ENCODE data around the gene PCDHGA9. TPM values are rescaled to one million over a fixed set of nuclear protein-coding genes. Genes with fewer than 3 reads are reported as not detected.

PCDHGA9 gene
- total RNA-seq, 4 donors from 2014 or later: 3.8 to 5.5 (median 5.1) TPM

GRCh38 chr5:141434006-141434405 lies 31.4 kb downstream of the PCDHGA9 start:
- intact Hi-C loops (cut with DNase I): no loop called here
- H3K27ac ChIP-seq: no peak overlapping the region
- WGBS, 2 donors: 77 to 88% methylated on average over 2 of the region's 2 CpGs
- no peak for DNase-seq
- H3K4me1 ChIP-seq: peaks cover 0 to 12% (median 0%) of the 10 kb centered on the region in 3 donors
- H3K27me3 ChIP-seq: no peaks in the 10 kb centered on the region
- H3K9me3 ChIP-seq: peaks cover 5 to 100% (median 69%) of the 10 kb centered on the region in 3 donors
- no peak overlapping the region for H3K4me3 ChIP-seq
- no peak for TF ChIP-seq POLR2A (IDR thresholded peaks at IDR 0.05)
- TF ChIP-seq, protein P1, sequence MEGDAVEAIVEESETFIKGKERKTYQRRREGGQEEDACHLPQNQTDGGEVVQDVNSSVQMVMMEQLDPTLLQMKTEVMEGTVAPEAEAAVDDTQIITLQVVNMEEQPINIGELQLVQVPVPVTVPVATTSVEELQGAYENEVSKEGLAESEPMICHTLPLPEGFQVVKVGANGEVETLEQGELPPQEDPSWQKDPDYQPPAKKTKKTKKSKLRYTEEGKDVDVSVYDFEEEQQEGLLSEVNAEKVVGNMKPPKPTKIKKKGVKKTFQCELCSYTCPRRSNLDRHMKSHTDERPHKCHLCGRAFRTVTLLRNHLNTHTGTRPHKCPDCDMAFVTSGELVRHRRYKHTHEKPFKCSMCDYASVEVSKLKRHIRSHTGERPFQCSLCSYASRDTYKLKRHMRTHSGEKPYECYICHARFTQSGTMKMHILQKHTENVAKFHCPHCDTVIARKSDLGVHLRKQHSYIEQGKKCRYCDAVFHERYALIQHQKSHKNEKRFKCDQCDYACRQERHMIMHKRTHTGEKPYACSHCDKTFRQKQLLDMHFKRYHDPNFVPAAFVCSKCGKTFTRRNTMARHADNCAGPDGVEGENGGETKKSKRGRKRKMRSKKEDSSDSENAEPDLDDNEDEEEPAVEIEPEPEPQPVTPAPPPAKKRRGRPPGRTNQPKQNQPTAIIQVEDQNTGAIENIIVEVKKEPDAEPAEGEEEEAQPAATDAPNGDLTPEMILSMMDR (IDR thresholded peaks at IDR 0.05): no peak
- H3K36me3 ChIP-seq: no peaks in the 10 kb centered on the region

DNA sequence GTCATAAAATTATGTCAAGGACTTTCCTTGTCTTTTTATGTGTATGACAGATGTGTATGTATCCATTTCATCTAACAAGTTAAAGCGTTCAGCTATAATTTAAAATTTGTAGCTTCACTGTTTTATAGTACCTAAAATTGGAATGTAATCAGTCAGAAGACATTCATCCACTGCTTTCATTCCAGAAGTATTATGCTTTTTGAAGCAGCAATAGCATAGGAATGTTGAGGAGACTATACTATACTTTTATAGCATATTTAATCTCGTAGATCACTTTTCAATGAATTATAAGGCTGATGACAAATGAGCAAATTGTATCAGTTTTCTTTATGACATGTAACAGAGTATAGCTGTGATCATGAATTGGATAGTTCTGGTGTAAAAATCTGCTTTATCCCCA lies 34.6 kb downstream of the PCDHGA9 start:
- DNase-seq: no peak
- no peak overlapping the region for H3K4me3 ChIP-seq
- H3K9me3 ChIP-seq: peaks cover 10 to 100% (median 70%) of the 10 kb centered on the region in 3 donors
- TF ChIP-seq, protein P1 (IDR thresholded peaks at IDR 0.05): no peak
- TF ChIP-seq POLR2A (IDR thresholded peaks at IDR 0.05): no peak
- no peaks in the 10 kb centered on the region for H3K36me3 ChIP-seq
- intact Hi-C loops (cut with DNase I): no loop called here
- 89 to 98% methylated on average over 2 of the region's 2 CpGs for WGBS, 2 donors
- no peaks in the 10 kb centered on the region for H3K4me1 ChIP-seq
- no peaks in the 10 kb centered on the region for H3K27me3 ChIP-seq
- H3K27ac ChIP-seq: no peak overlapping the region

GRCh38 chr5:141439411-141440141 lies 37.0 kb downstream of the PCDHGA9 start:
- intact Hi-C loops (cut with DNase I): no loop called here
- Histone ChIP-seq H3K9me3 (peaks cover 5 to 89% (median 53%) of the 10 kb centered on the region in 3 donors), H3K4me1 (no peaks in the 10 kb centered on the region), H3K27me3 (no peaks in the 10 kb centered on the region), H3K4me3 (no peak overlapping the region), H3K36me3 (no peaks in the 10 kb centered on the region), H3K27ac (no peak overlapping the region)
- TF ChIP-seq POLR2A (IDR thresholded peaks at IDR 0.05): no peak
- TF ChIP-seq, protein P1 (IDR thresholded peaks at IDR 0.05): no peak
- DNase-seq: no peak
- 63 to 71% methylated on average over 10 of the region's 10 CpGs for WGBS, 2 donors

- H3K9me3 ChIP-seq: peaks cover 5 to 81% (median 53%) of the 10 kb centered on the region in 3 donors
These were observed 37.8 kb downstream of the PCDHGA9 start for GRCh38 chr5:141440341-141440740.

GRCh38 chr5:141441571-141442170 lies 39.1 kb downstream of the PCDHGA9 start:
- intact Hi-C loops (cut with DNase I): no loop called here
- 50 to 68% methylated on average over 17 to 36 of the region's 50 CpGs for whole genome bisulfite sequencing, 2 donors
- no peak overlapping the region for H3K4me3 ChIP-seq
- peaks cover 5 to 72% (median 46%) of the 10 kb centered on the region in 3 donors for H3K9me3 ChIP-seq
- no peak for DNase-seq
- no peaks in the 10 kb centered on the region for H3K27me3 ChIP-seq
- no peaks in the 10 kb centered on the region for H3K36me3 ChIP-seq
- no peaks in the 10 kb centered on the region for H3K4me1 ChIP-seq
- no peak overlapping the region for H3K27ac ChIP-seq
- TF ChIP-seq POLR2A (IDR thresholded peaks at IDR 0.05): no peak
- TF ChIP-seq, protein P1 (IDR thresholded peaks at IDR 0.05): no peak

More at GRCh38 chr5:141440341-141440740, 37.8 kb downstream of the PCDHGA9 start:
- Histone ChIP-seq H3K27ac (no peak overlapping the region), H3K4me1 (no peaks in the 10 kb centered on the region), H3K4me3 (no peak overlapping the region), H3K27me3 (no peaks in the 10 kb centered on the region), H3K36me3 (no peaks in the 10 kb centered on the region)
- intact Hi-C loops (cut with DNase I): no loop called here
- no peak for TF ChIP-seq POLR2A (IDR thresholded peaks at IDR 0.05)
- TF ChIP-seq, protein P1 (IDR thresholded peaks at IDR 0.05): no peak
- WGBS, 2 donors: 92 to 93% methylated on average over 9 of the region's 9 CpGs
- DNase-seq: no peak
